Measurements from ENCODE around the gene IL22RA2. TPM values are rescaled to one million over a fixed set of nuclear protein-coding genes. Genes with fewer than 3 reads are reported as not detected.

IL22RA2 gene
- total RNA-seq, 1 experiment from 2014 or later, result not detected

GRCh38 chr6:137102050-137102848 is 71.2 kb downstream of the IL22RA2 start:
- Histone ChIP-seq H3K9ac (ENCODE audit: low read length) (no peak overlapping the region), H3K79me2 (ENCODE audit: low read length) (no peaks in the 10 kb centered on the region), H3K27ac (ENCODE audit: low read length) (no peak overlapping the region), H3K9me3 (ENCODE audit: low read length) (no peaks in the 10 kb centered on the region), H3K36me3 (ENCODE audit: low read depth, low read length) (no peaks in the 10 kb centered on the region), H3F3A (ENCODE audit: low read length, unreplicated experiment) (no peaks in the 10 kb centered on the region), H2AFZ (ENCODE audit: low read length) (no peak overlapping the region), H3K4me1 (ENCODE audit: insufficient read depth, low read length) (no peaks in the 10 kb centered on the region), H3K4me2 (ENCODE audit: low read length) (no peak overlapping the region), H3K27me3 (ENCODE audit: low read length) (no peaks in the 10 kb centered on the region), H3K4me3 (ENCODE audit: low read length) (no peak overlapping the region), H4K20me1 (ENCODE audit: low read length) (no peaks in the 10 kb centered on the region), H3K9me2 (replicated peaks; ENCODE audit: low read length) (no peaks in the 10 kb centered on the region)
- CTCF ChIA-PET, result no interaction called here
- intact Hi-C loops (cut with micrococcal nuclease), result no loop called here
- DNase-seq (no peak), ATAC-seq (no peak)
- BruUV-seq (replicated peaks), result no TSS peak
- POLR2A ChIA-PET (ENCODE audit: unreplicated experiment), result no interaction called here
- TF ChIP-seq EZH2phosphoT487 (IDR thresholded peaks at IDR 0.05; ENCODE audit: borderline replicate concordance, low read length) (no peak), CTCF (conservative IDR thresholded peaks at IDR 0.05; ENCODE audit: low read depth, low read length) (no peak), EZH2 (IDR thresholded peaks at IDR 0.05; ENCODE audit: low read length, unreplicated experiment) (no peak)

DNA sequence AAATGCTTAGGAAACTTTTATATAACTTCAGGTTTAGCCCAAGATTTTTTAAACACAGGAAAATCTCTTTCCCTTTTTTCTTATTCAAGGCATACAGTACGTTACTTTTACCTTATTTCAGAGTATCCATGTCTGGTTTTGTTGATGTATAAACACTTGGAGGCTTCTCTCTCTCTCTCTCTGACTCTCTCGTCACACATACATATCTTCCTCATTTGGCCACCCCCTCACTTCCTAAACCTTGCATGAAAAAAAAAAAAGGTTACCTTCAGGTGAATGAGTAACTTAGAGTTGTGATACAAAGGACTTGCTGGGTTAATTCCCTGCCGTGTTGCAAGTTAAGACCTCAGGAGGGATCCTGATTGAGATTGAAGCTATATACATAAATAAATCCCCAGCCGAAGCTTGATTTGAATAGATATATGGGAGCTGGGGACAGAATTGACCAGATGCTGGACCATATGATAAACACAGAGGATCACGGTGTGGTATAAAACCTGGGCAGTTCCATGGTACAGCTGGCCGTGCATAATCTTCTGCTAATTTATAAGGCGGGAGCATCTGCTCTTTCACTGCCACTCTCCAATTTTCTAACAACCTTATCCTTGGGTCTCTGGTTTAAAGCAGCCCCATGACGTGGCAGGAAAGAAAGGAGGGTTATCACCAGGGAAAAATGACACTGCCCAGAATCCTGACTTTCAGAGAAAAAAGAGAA is 73.6 kb downstream of the IL22RA2 start:
- Histone ChIP-seq H3F3A (ENCODE audit: low read length, unreplicated experiment) (no peaks in the 10 kb centered on the region), H3K4me2 (ENCODE audit: low read length) (no peak overlapping the region), H3K9me3 (ENCODE audit: low read length) (no peaks in the 10 kb centered on the region), H3K4me3 (ENCODE audit: low read length) (no peak overlapping the region), H3K79me2 (ENCODE audit: low read length) (no peaks in the 10 kb centered on the region), H3K9ac (ENCODE audit: low read length) (no peak overlapping the region), H3K27ac (ENCODE audit: low read length) (no peak overlapping the region), H3K4me1 (ENCODE audit: insufficient read depth, low read length) (no peaks in the 10 kb centered on the region), H2AFZ (ENCODE audit: low read length) (no peak overlapping the region), H4K20me1 (ENCODE audit: low read length) (no peaks in the 10 kb centered on the region), H3K9me2 (replicated peaks; ENCODE audit: low read length) (no peaks in the 10 kb centered on the region), H3K27me3 (ENCODE audit: low read length) (no peaks in the 10 kb centered on the region), H3K36me3 (ENCODE audit: low read depth, low read length) (no peaks in the 10 kb centered on the region)
- ATAC-seq, result no peak
- TF ChIP-seq CTCF (conservative IDR thresholded peaks at IDR 0.05; ENCODE audit: low read depth, low read length), result no peak
- TF ChIP-seq EZH2phosphoT487 (IDR thresholded peaks at IDR 0.05; ENCODE audit: borderline replicate concordance, low read length), result no peak
- TF ChIP-seq EZH2 (IDR thresholded peaks at IDR 0.05; ENCODE audit: low read length, unreplicated experiment), result no peak
- BruUV-seq (replicated peaks), result no TSS peak
- no peak for DNase-seq
- intact Hi-C loops (cut with micrococcal nuclease), result no loop called here
- CTCF ChIA-PET, result no interaction called here
- POLR2A ChIA-PET (ENCODE audit: unreplicated experiment), result no interaction called here
